Measurements from ENCODE around the gene UNC93B1.

- TF ChIP-seq, protein P1, sequence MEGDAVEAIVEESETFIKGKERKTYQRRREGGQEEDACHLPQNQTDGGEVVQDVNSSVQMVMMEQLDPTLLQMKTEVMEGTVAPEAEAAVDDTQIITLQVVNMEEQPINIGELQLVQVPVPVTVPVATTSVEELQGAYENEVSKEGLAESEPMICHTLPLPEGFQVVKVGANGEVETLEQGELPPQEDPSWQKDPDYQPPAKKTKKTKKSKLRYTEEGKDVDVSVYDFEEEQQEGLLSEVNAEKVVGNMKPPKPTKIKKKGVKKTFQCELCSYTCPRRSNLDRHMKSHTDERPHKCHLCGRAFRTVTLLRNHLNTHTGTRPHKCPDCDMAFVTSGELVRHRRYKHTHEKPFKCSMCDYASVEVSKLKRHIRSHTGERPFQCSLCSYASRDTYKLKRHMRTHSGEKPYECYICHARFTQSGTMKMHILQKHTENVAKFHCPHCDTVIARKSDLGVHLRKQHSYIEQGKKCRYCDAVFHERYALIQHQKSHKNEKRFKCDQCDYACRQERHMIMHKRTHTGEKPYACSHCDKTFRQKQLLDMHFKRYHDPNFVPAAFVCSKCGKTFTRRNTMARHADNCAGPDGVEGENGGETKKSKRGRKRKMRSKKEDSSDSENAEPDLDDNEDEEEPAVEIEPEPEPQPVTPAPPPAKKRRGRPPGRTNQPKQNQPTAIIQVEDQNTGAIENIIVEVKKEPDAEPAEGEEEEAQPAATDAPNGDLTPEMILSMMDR (IDR thresholded peaks at IDR 0.05; ENCODE audit: control extremely low read depth in 1 of 3, insufficient read depth in 1 of 3, low read depth in 1 of 3, low read length in 3 of 3): peak in 2 of 3 experiments; percentile 39 to 54; a peak in 3 of 4 replicates
- TF ChIP-seq, protein P2, sequence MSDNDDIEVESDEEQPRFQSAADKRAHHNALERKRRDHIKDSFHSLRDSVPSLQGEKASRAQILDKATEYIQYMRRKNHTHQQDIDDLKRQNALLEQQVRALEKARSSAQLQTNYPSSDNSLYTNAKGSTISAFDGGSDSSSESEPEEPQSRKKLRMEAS (IDR thresholded peaks at IDR 0.05): no peak
- TF ChIP-seq ATF3 (IDR thresholded peaks at IDR 0.05; ENCODE audit: insufficient read depth, low read depth, low read length) (no peak), CEBPB (IDR thresholded peaks at IDR 0.05; ENCODE audit: low read depth, low read length) (no peak), SP2 (IDR thresholded peaks at IDR 0.05; ENCODE audit: low read length) (no peak)
Measured at GRCh38 chr11:68021167-68021787, 17.4 kb upstream of the UNC93B1 start.

Measured in H1 (cell line).